Measurements from ENCODE around the gene UNC93A.
A peak's percentile ranks its signal among the peaks of the same experiment; 100 is the strongest.

UNC93A gene

DNA sequence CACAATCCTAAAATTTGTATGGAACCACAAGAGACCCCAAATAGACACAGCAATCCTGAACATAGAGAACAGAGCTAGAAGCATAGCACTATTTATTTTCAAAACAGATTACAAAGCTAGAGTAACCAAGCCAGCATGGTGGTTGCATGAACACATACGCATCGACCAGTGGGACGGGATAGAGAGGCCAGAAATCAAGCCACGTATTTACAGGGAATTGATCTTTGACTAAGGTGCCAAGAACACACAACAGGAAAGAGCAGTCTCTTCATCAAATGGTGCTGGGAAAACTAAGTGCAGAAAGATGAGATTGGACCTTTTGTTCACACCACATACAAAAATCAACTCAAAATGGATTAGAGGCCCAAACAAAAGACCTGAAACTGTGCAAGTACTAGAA, 54.8 kb downstream of the UNC93A start:
- H3K27me3 ChIP-seq (replicated peaks), result peaks cover 4% of the 10 kb centered on the region

GRCh38 chr6:167347226-167347625, 56.1 kb downstream of the UNC93A start:
- in situ Hi-C loops (cut with HindIII; ENCODE audit: low pct_ligation_motif_present, low sequenced_read_pairs), result no loop called here
- no peak for DNase-seq
- TF ChIP-seq, protein P1, sequence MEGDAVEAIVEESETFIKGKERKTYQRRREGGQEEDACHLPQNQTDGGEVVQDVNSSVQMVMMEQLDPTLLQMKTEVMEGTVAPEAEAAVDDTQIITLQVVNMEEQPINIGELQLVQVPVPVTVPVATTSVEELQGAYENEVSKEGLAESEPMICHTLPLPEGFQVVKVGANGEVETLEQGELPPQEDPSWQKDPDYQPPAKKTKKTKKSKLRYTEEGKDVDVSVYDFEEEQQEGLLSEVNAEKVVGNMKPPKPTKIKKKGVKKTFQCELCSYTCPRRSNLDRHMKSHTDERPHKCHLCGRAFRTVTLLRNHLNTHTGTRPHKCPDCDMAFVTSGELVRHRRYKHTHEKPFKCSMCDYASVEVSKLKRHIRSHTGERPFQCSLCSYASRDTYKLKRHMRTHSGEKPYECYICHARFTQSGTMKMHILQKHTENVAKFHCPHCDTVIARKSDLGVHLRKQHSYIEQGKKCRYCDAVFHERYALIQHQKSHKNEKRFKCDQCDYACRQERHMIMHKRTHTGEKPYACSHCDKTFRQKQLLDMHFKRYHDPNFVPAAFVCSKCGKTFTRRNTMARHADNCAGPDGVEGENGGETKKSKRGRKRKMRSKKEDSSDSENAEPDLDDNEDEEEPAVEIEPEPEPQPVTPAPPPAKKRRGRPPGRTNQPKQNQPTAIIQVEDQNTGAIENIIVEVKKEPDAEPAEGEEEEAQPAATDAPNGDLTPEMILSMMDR (IDR thresholded peaks at IDR 0.05; ENCODE audit: low read depth, low read length, missing control alignments), result no peak
- Histone ChIP-seq H3K4me3 (ENCODE audit: low read depth, low read length) (no peak overlapping the region), H3K27me3 (replicated peaks) (peaks cover 5% of the 10 kb centered on the region), H3K27ac (no peak overlapping the region), H3K36me3 (replicated peaks) (no peaks in the 10 kb centered on the region)

More for the DNA sequence above, 54.8 kb downstream of the UNC93A start:
- no peak overlapping the region for H3K27ac ChIP-seq
- H3K36me3 ChIP-seq (replicated peaks), result no peaks in the 10 kb centered on the region
- in situ Hi-C loops (cut with HindIII; ENCODE audit: low pct_ligation_motif_present, low sequenced_read_pairs), result no loop called here
- H3K4me3 ChIP-seq (ENCODE audit: low read depth, low read length), result no peak overlapping the region
- TF ChIP-seq, protein P1 (IDR thresholded peaks at IDR 0.05; ENCODE audit: low read depth, low read length, missing control alignments), result no peak
- DNase-seq, result no peak

- in situ Hi-C loops (cut with HindIII; ENCODE audit: low pct_ligation_motif_present, low sequenced_read_pairs), result no loop called here
- H3K27me3 ChIP-seq (replicated peaks), result peaks cover 5% of the 10 kb centered on the region
- DNase-seq, result no peak
- TF ChIP-seq, protein P1 (IDR thresholded peaks at IDR 0.05; ENCODE audit: low read depth, low read length, missing control alignments), result no peak
- no peak overlapping the region for H3K4me3 ChIP-seq (ENCODE audit: low read depth, low read length)
- H3K36me3 ChIP-seq (replicated peaks), result no peaks in the 10 kb centered on the region
- no peak overlapping the region for H3K27ac ChIP-seq
Measured at GRCh38 chr6:167349631-167350274, 58.6 kb downstream of the UNC93A start.

- Histone ChIP-seq H3K27me3 (replicated peaks) (peaks cover 5% of the 10 kb centered on the region), H3K27ac (no peak overlapping the region), H3K36me3 (replicated peaks) (no peaks in the 10 kb centered on the region), H3K4me3 (ENCODE audit: low read depth, low read length) (no peak overlapping the region)
- DNase-seq, result no peak
- TF ChIP-seq, protein P1 (IDR thresholded peaks at IDR 0.05; ENCODE audit: low read depth, low read length, missing control alignments), result no peak
- in situ Hi-C loops (cut with HindIII; ENCODE audit: low pct_ligation_motif_present, low sequenced_read_pairs), result no loop called here
Measured at GRCh38 chr6:167350275-167350696, 59.2 kb downstream of the UNC93A start.

DNA sequence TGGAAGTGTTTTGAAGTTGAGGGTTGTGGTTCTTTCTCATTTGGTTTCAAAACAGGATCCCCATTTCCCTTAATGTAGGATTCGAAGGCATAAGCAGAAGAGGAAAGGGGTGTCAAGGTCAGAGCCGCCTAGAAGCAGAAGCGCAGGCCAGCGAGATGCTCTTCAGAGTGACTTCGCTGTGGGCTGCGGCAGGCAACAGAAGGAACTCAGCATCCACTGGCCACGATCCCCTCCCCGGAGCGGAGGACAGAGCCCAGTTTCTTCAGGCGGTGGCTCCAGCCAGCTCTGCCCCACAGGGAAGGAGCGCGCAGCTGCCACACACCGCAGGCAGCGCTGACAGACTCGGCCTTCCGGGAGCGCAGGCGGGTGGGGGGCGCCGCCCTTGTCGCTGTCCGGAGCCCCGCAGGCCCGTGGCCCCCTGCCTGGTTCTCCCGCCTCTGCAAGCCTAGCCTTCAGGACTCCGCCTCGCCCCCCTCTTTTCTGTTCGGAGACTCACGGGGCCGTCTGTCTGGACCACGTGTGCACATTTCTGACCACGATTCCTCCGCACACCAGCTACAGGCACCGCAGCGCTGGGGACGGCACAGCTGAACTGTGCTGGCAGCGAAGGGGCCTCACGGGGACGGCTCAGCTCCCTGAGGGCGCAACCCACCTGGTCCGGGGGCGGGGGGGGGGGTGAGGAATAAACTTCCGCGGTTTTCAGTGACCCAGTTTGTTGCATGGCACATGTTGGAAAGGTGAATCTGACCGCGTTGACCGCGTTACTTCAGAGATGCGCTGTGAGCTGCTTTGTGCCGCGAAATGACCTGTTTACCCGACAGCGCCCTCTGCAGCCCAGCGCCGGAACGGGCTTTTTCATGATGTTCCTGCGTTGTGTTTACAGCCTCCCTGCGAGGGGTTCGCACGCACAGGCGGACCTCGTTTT, 59.9 kb downstream of the UNC93A start:
- H3K27ac ChIP-seq, result no peak overlapping the region
- in situ Hi-C loops (cut with HindIII; ENCODE audit: low pct_ligation_motif_present, low sequenced_read_pairs), result no loop called here

More for the DNA sequence above, 59.9 kb downstream of the UNC93A start:
- Histone ChIP-seq H3K36me3 (replicated peaks) (no peaks in the 10 kb centered on the region), H3K27me3 (replicated peaks) (peaks cover 5% of the 10 kb centered on the region), H3K4me3 (ENCODE audit: low read depth, low read length) (peak overlapping the region; percentile 42)
- peak; percentile 61 for DNase-seq
- TF ChIP-seq, protein P1 (IDR thresholded peaks at IDR 0.05; ENCODE audit: low read depth, low read length, missing control alignments), result peak; percentile 75

Measured in brain microvascular endothelial cell (primary cell).